ENCODE results near the gene PAQR7.
A peak's percentile ranks its signal among the peaks of the same experiment; 100 is the strongest.

The PAQR7 gene

GRCh38 chr1:25875154-25875855, at the start of gene PAQR7:
PAQR7 (minus strand) TSS chr1:25875708; CDS start chr1:25863839, 11,869 bp downstream.
- Histone ChIP-seq H3K4me1 (peaks cover 7% of the 10 kb centered on the region), H3K36me3 (ENCODE audit: control insufficient read depth, insufficient read depth, low read length) (no peaks in the 10 kb centered on the region), H3K4me3 (ENCODE audit: low read depth, low read length) (peak within 1 kb of the TSS; percentile 68), H3K27ac (peak within 1 kb of the TSS; percentile 70), H3K27me3 (ENCODE audit: control insufficient read depth, insufficient read depth, low read length) (no peaks in the 10 kb centered on the region), H2AFZ (peak within 1 kb of the TSS; percentile 93), H3K9me3 (ENCODE audit: control insufficient read depth, low read length) (no peaks in the 10 kb centered on the region), H3K4me2 (ENCODE audit: low read length) (peak within 1 kb of the TSS; percentile 80), H3K9ac (no peak within 1 kb of the TSS), H3K79me2 (no peaks in the 10 kb centered on the region)
- peak; percentile 13 for TF ChIP-seq CTCF (IDR thresholded peaks at IDR 0.05)

- TF ChIP-seq CTCF (IDR thresholded peaks at IDR 0.05) = no peak
- Histone ChIP-seq H3K27me3 (ENCODE audit: control insufficient read depth, insufficient read depth, low read length) (no peaks in the 10 kb centered on the region), H2AFZ (no peak overlapping the region)
These were observed 48.9 kb upstream of the PAQR7 start for GRCh38 chr1:25924454-25924853.

GRCh38 chr1:25922971-25923552, 47.6 kb upstream of the PAQR7 start:
- Histone ChIP-seq H3K27me3 (ENCODE audit: control insufficient read depth, insufficient read depth, low read length) (no peaks in the 10 kb centered on the region), H3K36me3 (ENCODE audit: control insufficient read depth, insufficient read depth, low read length) (no peaks in the 10 kb centered on the region), H3K4me1 (peaks cover 11% of the 10 kb centered on the region), H3K9me3 (ENCODE audit: control insufficient read depth, low read length) (no peaks in the 10 kb centered on the region), H3K27ac (peak overlapping the region; percentile 67), H3K9ac (no peak overlapping the region), H3K4me2 (ENCODE audit: low read length) (peak overlapping the region; percentile 94), H2AFZ (peak overlapping the region; percentile 92), H3K4me3 (ENCODE audit: low read depth, low read length) (peak overlapping the region; percentile 51), H3K79me2 (no peaks in the 10 kb centered on the region)
- TF ChIP-seq CTCF (IDR thresholded peaks at IDR 0.05) = no peak

More at GRCh38 chr1:25924454-25924853, 48.9 kb upstream of the PAQR7 start:
- no peak overlapping the region for H3K4me2 ChIP-seq (ENCODE audit: low read length)
- no peaks in the 10 kb centered on the region for H3K79me2 ChIP-seq
- H3K36me3 ChIP-seq (ENCODE audit: control insufficient read depth, insufficient read depth, low read length) = no peaks in the 10 kb centered on the region
- H3K9me3 ChIP-seq (ENCODE audit: control insufficient read depth, low read length) = no peaks in the 10 kb centered on the region
- H3K9ac ChIP-seq = no peak overlapping the region
- no peak overlapping the region for H3K27ac ChIP-seq
- peaks cover 11% of the 10 kb centered on the region for H3K4me1 ChIP-seq
- H3K4me3 ChIP-seq (ENCODE audit: low read depth, low read length) = no peak overlapping the region

- H3K79me2 ChIP-seq = no peaks in the 10 kb centered on the region
- no peak overlapping the region for H3K9ac ChIP-seq
- no peaks in the 10 kb centered on the region for H3K36me3 ChIP-seq (ENCODE audit: control insufficient read depth, insufficient read depth, low read length)
- H3K4me3 ChIP-seq (ENCODE audit: low read depth, low read length) = peak overlapping the region; percentile 51
- peak overlapping the region; percentile 92 for H2AFZ ChIP-seq
- no peak for TF ChIP-seq CTCF (IDR thresholded peaks at IDR 0.05)
- peaks cover 11% of the 10 kb centered on the region for H3K4me1 ChIP-seq
- peak overlapping the region; percentile 94 for H3K4me2 ChIP-seq (ENCODE audit: low read length)
- peak overlapping the region; percentile 67 for H3K27ac ChIP-seq
- H3K27me3 ChIP-seq (ENCODE audit: control insufficient read depth, insufficient read depth, low read length) = no peaks in the 10 kb centered on the region
- no peaks in the 10 kb centered on the region for H3K9me3 ChIP-seq (ENCODE audit: control insufficient read depth, low read length)
These were observed 46.8 kb upstream of the PAQR7 start for GRCh38 chr1:25922056-25922970.

Measured in parathyroid adenoma (tissue), 2 donors.